ENCODE measurements around the gene UBTD1. TPM values are rescaled to one million over a fixed set of nuclear protein-coding genes. Genes with fewer than 3 reads are reported as not detected.

UBTD1 gene
- total RNA-seq, 1 experiment from 2014 or later = 19.0 TPM

GRCh38 chr10:97459111-97459510 is 39.6 kb upstream of the UBTD1 start:
- Mint-ChIP-seq H3K4me1 (no peaks in the 10 kb centered on the region), H3K4me3 (no peak overlapping the region), H3K36me3 (ENCODE audit: insufficient read depth in 1 of 3, low read depth in 3 of 3) (peaks cover 52 to 96% (median 89%) of the 10 kb centered on the region in 3 experiments), H3K27me3 (ENCODE audit: low read depth) (no peaks in the 10 kb centered on the region), H3K27ac (no peak overlapping the region), H3K9me3 (no peaks in the 10 kb centered on the region)
- Histone ChIP-seq H4K8ac (replicated peaks; ENCODE audit: insufficient read length, low read depth, low read length) (no peak overlapping the region), H2AK5ac (ENCODE audit: insufficient read length, low read length) (no peak overlapping the region), H4K5ac (ENCODE audit: insufficient read length, low read depth, low read length) (no peak overlapping the region), H2BK5ac (ENCODE audit: insufficient read length, low read length) (no peak overlapping the region), H2BK120ac (ENCODE audit: low read depth, low read length, poor library complexity, severe bottlenecking) (no peak overlapping the region), H3K9me3 (ENCODE audit: control insufficient read depth, low read depth, low read length) (no peaks in the 10 kb centered on the region), H3K23me2 (ENCODE audit: insufficient read length, low read depth, low read length, poor library complexity, severe bottlenecking) (no peaks in the 10 kb centered on the region), H2BK15ac (ENCODE audit: low read depth, low read length) (no peak overlapping the region), H3K4me1 (ENCODE audit: insufficient read depth, low read length) (no peaks in the 10 kb centered on the region), H3K18ac (ENCODE audit: insufficient read length, low read depth, low read length) (no peak overlapping the region), H4K91ac (ENCODE audit: insufficient read length, low read depth, low read length) (no peak overlapping the region), H3K79me1 (ENCODE audit: insufficient read depth, low read depth, low read length, poor library complexity, severe bottlenecking) (no peaks in the 10 kb centered on the region), H4K20me1 (ENCODE audit: control insufficient read depth, insufficient read depth, insufficient read length) (no peaks in the 10 kb centered on the region), H3K4ac (ENCODE audit: low read depth, low read length) (no peak overlapping the region), H3T11ph (ENCODE audit: low read length) (no peak overlapping the region), H2AFZ (ENCODE audit: low read length) (no peak overlapping the region), H2BK20ac (ENCODE audit: low read depth, low read length, poor library complexity, severe bottlenecking) (no peak overlapping the region), H3K27ac (ENCODE audit: insufficient read length, low read depth, low read length) (no peak overlapping the region), H3K27me3 (ENCODE audit: insufficient read depth, low read length) (no peaks in the 10 kb centered on the region), H2BK12ac (ENCODE audit: insufficient read length, low read depth, low read length) (no peak overlapping the region), H3K14ac (ENCODE audit: insufficient read depth, low read length) (no peak overlapping the region; the same call in 1 of the 2 replicates), H3K4me2 (ENCODE audit: insufficient read depth, insufficient read length, low read length) (no peak overlapping the region), H3K9ac (ENCODE audit: extremely low read depth, insufficient read length, low read length) (no peak overlapping the region), H3K23ac (ENCODE audit: insufficient read length, low read depth, low read length) (no peak overlapping the region), H3K56ac (ENCODE audit: insufficient read length, low read depth, low read length) (no peak overlapping the region), H3K79me2 (ENCODE audit: insufficient read depth, low read length) (no peaks in the 10 kb centered on the region)
- no peak for DNase-seq
- no CpG with 5 or more reads among the region's 7 CpGs for WGBS (ENCODE audit: extremely low coverage, insufficient read length, low lambda C conversion rate)
- TF ChIP-seq, protein P1, sequence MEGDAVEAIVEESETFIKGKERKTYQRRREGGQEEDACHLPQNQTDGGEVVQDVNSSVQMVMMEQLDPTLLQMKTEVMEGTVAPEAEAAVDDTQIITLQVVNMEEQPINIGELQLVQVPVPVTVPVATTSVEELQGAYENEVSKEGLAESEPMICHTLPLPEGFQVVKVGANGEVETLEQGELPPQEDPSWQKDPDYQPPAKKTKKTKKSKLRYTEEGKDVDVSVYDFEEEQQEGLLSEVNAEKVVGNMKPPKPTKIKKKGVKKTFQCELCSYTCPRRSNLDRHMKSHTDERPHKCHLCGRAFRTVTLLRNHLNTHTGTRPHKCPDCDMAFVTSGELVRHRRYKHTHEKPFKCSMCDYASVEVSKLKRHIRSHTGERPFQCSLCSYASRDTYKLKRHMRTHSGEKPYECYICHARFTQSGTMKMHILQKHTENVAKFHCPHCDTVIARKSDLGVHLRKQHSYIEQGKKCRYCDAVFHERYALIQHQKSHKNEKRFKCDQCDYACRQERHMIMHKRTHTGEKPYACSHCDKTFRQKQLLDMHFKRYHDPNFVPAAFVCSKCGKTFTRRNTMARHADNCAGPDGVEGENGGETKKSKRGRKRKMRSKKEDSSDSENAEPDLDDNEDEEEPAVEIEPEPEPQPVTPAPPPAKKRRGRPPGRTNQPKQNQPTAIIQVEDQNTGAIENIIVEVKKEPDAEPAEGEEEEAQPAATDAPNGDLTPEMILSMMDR (conservative IDR thresholded peaks at IDR 0.05) = no peak
